Hepatocyte (in vitro differentiated cells): ENCODE measurements around the gene FGFR4.

ENCODE experiments used
- EZH2 ChIP-seq: fragments of 200-600 bp; sonication (generic); IDR thresholded peaks from 2 replicates; pipeline ENCODE4 v1.6.1; 2016; ENCODE audit warnings: antibody characterized with exemption, mild to moderate bottlenecking, borderline replicate concordance
- EZH2phosphoT487 ChIP-seq: fragments of 200-600 bp; sonication (generic); IDR thresholded peaks from one replicate; pipeline ENCODE4 v1.6.1; 2018; ENCODE audit warnings: antibody characterized with exemption, mild to moderate bottlenecking, low read depth, moderate library complexity; ENCODE audit not compliant: unreplicated experiment, severe bottlenecking
- TF ChIP-seq, protein P1 (sequence below): fragments of 200-600 bp; sonication (generic); IDR thresholded peaks from 2 replicates; pipeline ENCODE4 v1.5.1; 2016; ENCODE audit warnings: antibody characterized with exemption, mild to moderate bottlenecking; ENCODE audit not compliant: poor library complexity

- TF ChIP-seq, protein P1, sequence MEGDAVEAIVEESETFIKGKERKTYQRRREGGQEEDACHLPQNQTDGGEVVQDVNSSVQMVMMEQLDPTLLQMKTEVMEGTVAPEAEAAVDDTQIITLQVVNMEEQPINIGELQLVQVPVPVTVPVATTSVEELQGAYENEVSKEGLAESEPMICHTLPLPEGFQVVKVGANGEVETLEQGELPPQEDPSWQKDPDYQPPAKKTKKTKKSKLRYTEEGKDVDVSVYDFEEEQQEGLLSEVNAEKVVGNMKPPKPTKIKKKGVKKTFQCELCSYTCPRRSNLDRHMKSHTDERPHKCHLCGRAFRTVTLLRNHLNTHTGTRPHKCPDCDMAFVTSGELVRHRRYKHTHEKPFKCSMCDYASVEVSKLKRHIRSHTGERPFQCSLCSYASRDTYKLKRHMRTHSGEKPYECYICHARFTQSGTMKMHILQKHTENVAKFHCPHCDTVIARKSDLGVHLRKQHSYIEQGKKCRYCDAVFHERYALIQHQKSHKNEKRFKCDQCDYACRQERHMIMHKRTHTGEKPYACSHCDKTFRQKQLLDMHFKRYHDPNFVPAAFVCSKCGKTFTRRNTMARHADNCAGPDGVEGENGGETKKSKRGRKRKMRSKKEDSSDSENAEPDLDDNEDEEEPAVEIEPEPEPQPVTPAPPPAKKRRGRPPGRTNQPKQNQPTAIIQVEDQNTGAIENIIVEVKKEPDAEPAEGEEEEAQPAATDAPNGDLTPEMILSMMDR, result no peak
- TF ChIP-seq EZH2phosphoT487 (no peak), EZH2 (no peak)
Observed at GRCh38 chr5:177036921-177037320, 49.8 kb upstream of the FGFR4 start.
